Measurements from ENCODE around the gene F12.

F12 gene

GRCh38 chr5:177409043-177409801 is at the start of gene F12:
Gene F12 (minus strand): TSS chr5:177409564. CDS start chr5:177409527, 37 bp downstream.
- no peak for DNase-seq

GRCh38 chr5:177458912-177459350 is 49.6 kb upstream of the F12 start:
- no peak for DNase-seq

GRCh38 chr5:177457852-177458681 is 48.7 kb upstream of the F12 start:
- no peak for DNase-seq

- peak; percentile 77 for DNase-seq
Observed at GRCh38 chr5:177456976-177457851, 47.9 kb upstream of the F12 start.

- DNase-seq = no peak
Observed at GRCh38 chr5:177456591-177456964, 47.2 kb upstream of the F12 start.

GRCh38 chr5:177455661-177456590 is 46.6 kb upstream of the F12 start:
- DNase-seq = peak; percentile 43

GRCh38 chr5:177455036-177455660 is 45.8 kb upstream of the F12 start:
- DNase-seq = peak; percentile 57

- DNase-seq = peak; percentile 74
Observed at GRCh38 chr5:177454397-177455035, 45.2 kb upstream of the F12 start.

GRCh38 chr5:177453852-177454396 is 44.6 kb upstream of the F12 start:
- DNase-seq = peak; percentile 54

- DNase-seq = no peak
Observed at GRCh38 chr5:177452688-177453638, 43.6 kb upstream of the F12 start.

GRCh38 chr5:177450667-177451424 is 41.5 kb upstream of the F12 start:
- DNase-seq = no peak

- DNase-seq = no peak
Observed at GRCh38 chr5:177449140-177450061, 40.0 kb upstream of the F12 start.

GRCh38 chr5:177448244-177448950 is 39.0 kb upstream of the F12 start:
- no peak for DNase-seq

- DNase-seq = no peak
Observed at GRCh38 chr5:177447611-177448243, 38.4 kb upstream of the F12 start.

GRCh38 chr5:177447066-177447610 is 37.8 kb upstream of the F12 start:
- DNase-seq = peak; percentile 63

Measured in NCI-H526 treated with DMSO at 0.1 percent for 48 hours (cell line).